Measurements from ENCODE around the gene HOXB3. TPM values are rescaled to one million over a fixed set of nuclear protein-coding genes. Genes with fewer than 3 reads are reported as not detected.

The HOXB3 gene
- total RNA-seq, 1 experiment from 2014 or later, result not detected

GRCh38 chr17:48600244-48601098 is 10.4 kb upstream of the HOXB3 start:
- Mint-ChIP-seq H3K27me3 (ENCODE audit: low read depth) (peaks cover 100% of the 10 kb centered on the region), H3K9me3 (peaks cover 0 to 20% of the 10 kb centered on the region in 2 experiments; a peak in 4 of 5 replicates), H3K36me3 (ENCODE audit: insufficient read depth in 1 of 3, low read depth in 3 of 3) (no peaks in the 10 kb centered on the region), H3K4me1 (peaks cover 8 to 23% of the 10 kb centered on the region in 2 experiments; a peak in 3 of 4 replicates), H3K4me3 (no peak overlapping the region), H3K27ac (no peak overlapping the region)
- Histone ChIP-seq H3K4me1 (ENCODE audit: insufficient read depth, low read length) (no peaks in the 10 kb centered on the region), H2BK20ac (ENCODE audit: low read depth, low read length, poor library complexity, severe bottlenecking) (no peak overlapping the region), H2BK5ac (ENCODE audit: insufficient read length, low read length) (no peak overlapping the region), H3K23me2 (ENCODE audit: insufficient read length, low read depth, low read length, poor library complexity, severe bottlenecking) (no peaks in the 10 kb centered on the region), H3K4me2 (ENCODE audit: insufficient read depth, insufficient read length, low read length) (no peak overlapping the region), H4K8ac (replicated peaks; ENCODE audit: insufficient read length, low read depth, low read length) (no peak overlapping the region), H3K56ac (ENCODE audit: insufficient read length, low read depth, low read length) (no peak overlapping the region), H3K23ac (ENCODE audit: insufficient read length, low read depth, low read length) (no peak overlapping the region), H2BK15ac (ENCODE audit: low read depth, low read length) (no peak overlapping the region), H4K20me1 (ENCODE audit: control insufficient read depth, insufficient read depth, insufficient read length) (no peaks in the 10 kb centered on the region), H3K9ac (ENCODE audit: extremely low read depth, insufficient read length, low read length) (no peak overlapping the region), H2AFZ (ENCODE audit: low read length) (no peak overlapping the region), H3K14ac (ENCODE audit: insufficient read depth, low read length) (no peak overlapping the region), H2BK12ac (ENCODE audit: insufficient read length, low read depth, low read length) (no peak overlapping the region), H3K4ac (ENCODE audit: low read depth, low read length) (no peak overlapping the region), H3K18ac (ENCODE audit: insufficient read length, low read depth, low read length) (no peak overlapping the region), H3K79me2 (ENCODE audit: insufficient read depth, low read length) (no peaks in the 10 kb centered on the region), H3K27me3 (ENCODE audit: insufficient read depth, low read length) (peaks cover 100% of the 10 kb centered on the region), H2AK5ac (ENCODE audit: insufficient read length, low read length) (no peak overlapping the region), H2BK120ac (ENCODE audit: low read depth, low read length, poor library complexity, severe bottlenecking) (no peak overlapping the region), H4K91ac (ENCODE audit: insufficient read length, low read depth, low read length) (no peak overlapping the region), H3K79me1 (ENCODE audit: insufficient read depth, low read depth, low read length, poor library complexity, severe bottlenecking) (no peaks in the 10 kb centered on the region), H4K5ac (ENCODE audit: insufficient read length, low read depth, low read length) (no peak overlapping the region), H3K27ac (ENCODE audit: insufficient read length, low read depth, low read length) (no peak overlapping the region), H3T11ph (ENCODE audit: low read length) (no peak overlapping the region), H3K9me3 (ENCODE audit: control insufficient read depth, low read depth, low read length) (no peaks in the 10 kb centered on the region)
- no peak for DNase-seq
- no peak for TF ChIP-seq CTCF (conservative IDR thresholded peaks at IDR 0.05)
- no CpG with 5 or more reads among the region's 17 CpGs for WGBS (ENCODE audit: extremely low coverage, insufficient read length, low lambda C conversion rate)
